Pancreas (tissue), 10 donors: Measurements from ENCODE around the gene DMRTA2. TPM values are rescaled to one million over a fixed set of nuclear protein-coding genes. Genes with fewer than 3 reads are reported as not detected.

Source experiments
- ATAC-seq, 4 donors: fragments of 200-7000 bp; cut with Tn5 transposase; one replicate each; pipeline versions ENCODE4 v1.8.0 to v1.9.1; 2020; ENCODE audit warnings: mild to moderate bottlenecking in 4 of 4, moderate library complexity in 4 of 4
- DNase-seq, 6 donors: peaks; one replicate each; pipeline ENCODE4 v3.0.0-alpha.2; 2020
- FAIRE-seq: peaks from 2 replicates; lab custom pipeline; 2012; peaks lifted over from hg19 to GRCh38; lab: Jason Lieb, UNC
- H3K27ac ChIP-seq, 4 donors: fragments of 200-600 bp; sonication (generic); 1 replicate in 3 of 4; 2 replicates in 1 of 4; pipeline versions ENCODE4 v1.5.0 to v1.8.0; 2020
- H3K27me3 ChIP-seq, 4 donors: fragments of 200-600 bp; one replicate each; pipeline ENCODE4 v1.8.0; 2021
- H3K36me3 ChIP-seq, 3 donors: fragments of 200-600 bp; sonication (generic) in 1 of 3; one replicate each; pipeline versions ENCODE4 v1.5.0 to v1.8.0; 2020 to 2021
- H3K4me1 ChIP-seq, 3 donors: fragments of 200-600 bp; one replicate each; pipeline ENCODE4 v1.8.0; 2021
- H3K4me3 ChIP-seq, 4 donors: fragments of 200-600 bp; sonication (generic) in 2 of 4; one replicate each; pipeline versions ENCODE4 v1.5.0 to v1.8.0; 2020 to 2021
- H3K9me3 ChIP-seq, 4 donors: fragments of 200-600 bp; one replicate each; pipeline ENCODE4 v1.8.0; 2021
- CTCF ChIP-seq, 4 donors: fragments of 200-600 bp; sonication (generic) in 3 of 4; IDR thresholded peaks; one replicate each; pipeline versions ENCODE4 v1.5.0 to v1.8.0; 2021; ENCODE audit warnings: antibody characterized with exemption in 4 of 4
- WGBS, 2 donors: extraction: QIAGEN DNeasy Blood & Tissue Kit; methylation state at CpG; one replicate each; pipeline ENCODE4 v1.1.7; 2013; 5-methylcytosine and 5-hydroxymethylcytosine counted together
- intact Hi-C, 3 donors: fragments of 100-400 bp; cut with DNase I; formaldehyde crosslinking; loops; one replicate each; pipeline versions ENCODE4 v1.11.1 to v1.14.2; 2022
- polyA plus RNA-seq, 2 donors: library from polyadenylated mRNA; stranded (reverse); fragments of 200-250 nt; gene quantifications; one replicate each; pipeline ENCODE4 v1.2.3, GENCODE V29; 2013
- total RNA-seq, 6 donors: library from RNA; stranded (reverse); fragmentation: NEBNext Ultra II Directional in 4 of 6; extraction: Animal tissue kit (Norgen Biotek cat#: 25700) in 4 of 6; gene quantifications; one replicate each; pipeline versions ENCODE4 v1.2.1 to v1.2.4, GENCODE V29; 2021 to 2023
- donor health status: healthy with polysubstance abuse.
- donor health status: DM: no; HTN: no; CAD: no; lungs with moderate emphysema.
- donor health status: DM: no; HTN: no; CAD: no.
- donor health status: control.
- donor health status: control.
- donor health status: Bipolar disorder and iron deficiency.
- donor health status: DM: yes; HTN: yes; CAD: no.
- donor health status: DM: no; HTN: no; CAD: no.
- donor health status: DM: no; HTN: no; CAD: no.
- donor health status: DM: yes; HTN: yes; CAD: no.

DMRTA2 gene
- total and polyA plus RNA-seq, 8 donors = 0.02 TPM; not detected in 7

- intact Hi-C loops = no loop called here
- Histone ChIP-seq H3K4me3 (no peak overlapping the region), H3K27me3 (peaks cover 6 to 79% (median 37%) of the 10 kb centered on the region in 4 donors), H3K4me1 (peaks cover 0 to 8% (median 0%) of the 10 kb centered on the region in 3 donors), H3K27ac (no peak overlapping the region), H3K9me3 (no peaks in the 10 kb centered on the region), H3K36me3 (no peaks in the 10 kb centered on the region)
- FAIRE-seq = no peak
- 29 to 34% methylated on average over 21 of the region's 21 CpGs for WGBS, 2 donors
- no peak for ATAC-seq
- DNase-seq = no peak
- TF ChIP-seq CTCF (IDR thresholded peaks at IDR 0.05) = no peak
Measured at GRCh38 chr1:50419907-50420677, 3.2 kb downstream of the DMRTA2 start.

GRCh38 chr1:50419192-50419906 is 3.9 kb downstream of the DMRTA2 start:
- peaks cover 0 to 73% (median 34%) of the 10 kb centered on the region in 4 donors for H3K27me3 ChIP-seq
- peak in 2 of 4 donors; percentile 7 to 9 for TF ChIP-seq CTCF (IDR thresholded peaks at IDR 0.05)
- DNase-seq (peak in 2 of 6 donors; percentile 66 to 67), ATAC-seq (peak; percentile 26 to 63 (median 54)), FAIRE-seq (no peak)
- H3K4me1 ChIP-seq = peaks cover 0 to 8% (median 0%) of the 10 kb centered on the region in 3 donors
- H3K27ac ChIP-seq = no peak overlapping the region
- 5 to 8% methylated on average over 43 to 60 of the region's 60 CpGs for WGBS, 2 donors
- no peaks in the 10 kb centered on the region for H3K9me3 ChIP-seq
- H3K36me3 ChIP-seq = no peaks in the 10 kb centered on the region
- intact Hi-C loops = no loop called here
- H3K4me3 ChIP-seq = peak overlapping the region in 1 of 4 donors; percentile 28

GRCh38 chr1:50418600-50419109 is 4.6 kb downstream of the DMRTA2 start:
- Histone ChIP-seq H3K27me3 (peaks cover 0 to 67% (median 31%) of the 10 kb centered on the region in 4 donors), H3K4me3 (peak overlapping the region in 2 of 4 donors; percentile 14 to 28), H3K36me3 (no peaks in the 10 kb centered on the region), H3K9me3 (no peaks in the 10 kb centered on the region), H3K27ac (no peak overlapping the region), H3K4me1 (peaks cover 0 to 8% (median 0%) of the 10 kb centered on the region in 3 donors)
- peak in 1 of 6 donors; percentile 56 for DNase-seq
- intact Hi-C loops = no loop called here
- 5 to 7% methylated on average over 28 to 64 of the region's 64 CpGs for WGBS, 2 donors
- no peak for TF ChIP-seq CTCF (IDR thresholded peaks at IDR 0.05)
- FAIRE-seq = no peak
- ATAC-seq = peak in 3 of 4 donors; percentile 18 to 42 (median 39)

GRCh38 chr1:50417946-50418599 is 5.2 kb downstream of the DMRTA2 start:
- no peak for FAIRE-seq
- TF ChIP-seq CTCF (IDR thresholded peaks at IDR 0.05) = no peak

More at GRCh38 chr1:50417946-50418599, 5.2 kb downstream of the DMRTA2 start:
- no peaks in the 10 kb centered on the region for H3K9me3 ChIP-seq
- peaks cover 0 to 3% (median 0%) of the 10 kb centered on the region in 3 donors for H3K4me1 ChIP-seq
- H3K4me3 ChIP-seq = peak overlapping the region in 1 of 4 donors; percentile 28
- H3K27ac ChIP-seq = no peak overlapping the region
- DNase-seq (no peak), ATAC-seq (no peak)
- peaks cover 0 to 62% (median 29%) of the 10 kb centered on the region in 4 donors for H3K27me3 ChIP-seq
- intact Hi-C loops = no loop called here
- H3K36me3 ChIP-seq = no peaks in the 10 kb centered on the region
- 27 to 34% methylated on average over 16 to 20 of the region's 20 CpGs for WGBS, 2 donors
